NCI-H187 treated with DMSO at 0.1 percent for 48 hours (cell line): ENCODE measurements around the gene ARHGEF4.

Experiments
- DNase-seq: peaks from one replicate; lab custom pipeline; 2025; lab: John Stamatoyannopoulos, UW

Gene ARHGEF4

GRCh38 chr2:130819608-130820278 lies 17.0 kb upstream of the ARHGEF4 start:
- DNase-seq: no peak

DNA sequence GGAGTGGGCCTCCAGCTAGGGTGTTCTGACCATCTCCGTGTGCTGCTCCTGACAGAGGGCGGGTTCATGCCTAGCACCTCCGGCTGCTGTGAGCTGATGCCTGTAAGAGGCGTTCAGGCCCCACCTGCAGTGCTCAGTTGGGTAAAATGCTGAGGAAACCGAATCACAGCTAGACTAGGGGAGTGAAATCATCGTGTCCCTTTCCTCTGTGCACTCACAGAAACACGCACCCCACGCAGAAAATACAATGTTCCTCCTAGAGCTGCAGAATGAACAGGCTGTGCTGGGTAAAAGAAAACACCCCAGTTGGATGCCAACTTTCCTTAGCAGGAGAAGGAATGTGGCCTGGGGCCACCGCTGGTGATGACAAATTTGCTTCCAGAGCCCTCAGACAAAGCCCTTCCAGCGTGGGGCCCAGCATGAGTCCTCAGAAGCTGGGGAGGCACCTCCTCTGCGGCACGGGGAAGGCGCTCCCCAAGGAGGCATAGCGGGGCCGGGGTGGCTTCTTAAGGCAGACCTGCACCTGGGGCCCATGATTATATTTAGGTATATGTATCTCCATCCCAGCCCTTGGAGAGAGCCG lies 16.3 kb upstream of the ARHGEF4 start:
- DNase-seq: no peak

DNA sequence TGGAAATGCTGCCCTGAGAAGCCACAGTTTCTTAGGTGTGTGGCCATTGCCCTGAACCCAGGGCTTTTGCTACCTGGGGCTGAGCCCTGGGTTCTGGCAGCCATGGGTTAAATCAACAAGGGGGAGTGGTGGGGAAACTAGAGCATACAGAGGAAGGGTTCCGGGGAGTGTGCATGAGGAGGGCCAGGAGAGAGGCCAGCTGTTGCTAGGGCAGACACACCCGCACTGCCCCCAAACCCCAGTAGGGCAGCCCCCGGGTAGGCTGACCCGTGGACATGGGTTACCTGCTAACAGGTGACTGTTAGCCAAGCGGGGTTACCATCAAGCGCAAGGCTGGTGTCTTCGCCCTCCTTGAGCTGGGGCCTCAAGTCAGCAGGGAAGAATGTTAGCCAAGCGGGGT lies 14.8 kb upstream of the ARHGEF4 start:
- DNase-seq: no peak

- DNase-seq: no peak
Measured at GRCh38 chr2:130822766-130823165, 13.9 kb upstream of the ARHGEF4 start.

DNA sequence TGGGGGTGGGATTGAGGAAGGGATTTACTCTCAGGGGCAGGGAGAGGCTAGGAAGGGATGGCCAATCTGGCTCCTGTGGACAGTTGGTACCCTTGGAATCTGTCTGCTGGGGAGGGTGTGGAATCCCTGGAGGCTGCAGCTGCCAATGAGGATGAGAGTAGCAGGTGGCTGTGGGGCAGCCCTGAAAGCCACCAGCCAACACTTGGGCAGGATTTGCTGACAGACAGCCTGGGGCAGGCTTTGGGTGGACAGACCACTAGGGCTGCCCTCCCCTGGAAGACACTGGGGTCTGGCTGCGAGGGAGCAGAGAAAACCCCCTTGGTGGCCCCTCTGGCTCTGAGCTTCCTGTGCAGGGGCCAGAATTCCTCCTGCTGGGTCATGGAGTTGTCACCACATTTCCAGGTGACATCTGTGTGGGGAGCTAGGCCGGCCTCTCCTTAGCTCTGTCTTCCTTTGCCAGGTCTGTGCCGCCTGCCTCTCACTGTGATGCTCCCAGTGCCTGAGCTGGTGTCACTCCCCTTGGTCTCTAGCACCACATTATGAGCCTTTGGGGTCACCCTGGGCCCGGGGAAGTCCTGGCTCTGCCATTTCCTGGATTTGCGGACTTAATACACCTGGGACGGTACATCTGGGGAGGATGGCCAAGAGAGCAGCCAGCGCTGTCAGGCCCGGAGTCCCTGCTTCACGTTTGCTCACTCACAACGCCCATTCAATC lies 13.4 kb upstream of the ARHGEF4 start:
- no peak for DNase-seq

GRCh38 chr2:130823886-130824491 lies 12.7 kb upstream of the ARHGEF4 start:
- DNase-seq: no peak

- DNase-seq: no peak
Measured at GRCh38 chr2:130824492-130825061, 12.1 kb upstream of the ARHGEF4 start.

DNA sequence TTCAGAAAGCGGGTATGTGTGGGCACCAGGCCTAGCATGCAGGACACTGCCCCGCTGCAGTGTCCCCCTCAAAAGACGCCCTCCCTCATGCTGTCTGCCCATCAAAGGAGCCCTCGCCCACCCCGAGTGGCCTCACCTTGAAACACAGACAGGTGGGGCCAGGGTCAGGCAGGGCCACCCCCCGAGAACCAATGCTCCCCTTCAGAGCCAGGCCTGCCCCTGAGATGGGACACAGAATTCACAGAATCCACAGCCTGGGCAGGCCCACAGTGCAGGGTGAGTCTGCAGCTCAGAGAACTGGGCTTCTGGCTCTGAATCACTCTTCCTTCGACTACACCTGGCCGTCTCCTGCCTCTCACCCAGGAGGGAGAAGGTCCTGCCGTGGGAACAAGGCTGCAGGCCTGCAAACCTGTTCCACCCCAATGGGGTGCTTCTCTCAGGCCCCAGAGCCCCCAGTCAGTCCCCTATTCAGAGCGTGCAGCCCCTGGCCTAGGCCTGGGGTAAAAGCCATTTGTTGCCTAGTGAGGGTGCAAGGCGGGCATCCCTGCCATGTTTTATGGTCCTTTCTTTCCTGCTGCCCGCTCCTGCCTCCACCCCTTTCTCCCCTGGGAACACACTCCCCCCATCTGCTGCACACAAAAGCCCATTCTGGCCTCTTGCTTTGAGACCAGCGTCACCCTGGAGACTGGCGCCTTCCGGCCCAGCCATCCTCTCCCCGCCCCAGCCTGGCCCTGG lies 11.3 kb upstream of the ARHGEF4 start:
- DNase-seq: no peak

DNA sequence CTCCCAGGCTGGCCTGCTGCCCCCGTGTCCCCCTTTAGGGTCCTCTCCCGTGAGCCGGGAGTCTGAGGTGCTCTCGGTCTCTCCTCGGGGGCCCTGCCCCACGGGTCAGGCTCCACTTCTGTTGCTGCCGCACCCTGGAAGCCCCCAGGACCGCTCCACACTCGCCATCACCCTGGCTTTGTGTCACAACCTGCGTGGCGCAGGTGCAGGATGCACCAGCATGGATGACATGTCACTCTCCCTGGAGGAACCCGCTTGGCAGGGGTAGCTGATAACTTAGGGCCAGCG lies 10.8 kb upstream of the ARHGEF4 start:
- no peak for DNase-seq

GRCh38 chr2:130826419-130826818 lies 10.3 kb upstream of the ARHGEF4 start:
- no peak for DNase-seq

DNA sequence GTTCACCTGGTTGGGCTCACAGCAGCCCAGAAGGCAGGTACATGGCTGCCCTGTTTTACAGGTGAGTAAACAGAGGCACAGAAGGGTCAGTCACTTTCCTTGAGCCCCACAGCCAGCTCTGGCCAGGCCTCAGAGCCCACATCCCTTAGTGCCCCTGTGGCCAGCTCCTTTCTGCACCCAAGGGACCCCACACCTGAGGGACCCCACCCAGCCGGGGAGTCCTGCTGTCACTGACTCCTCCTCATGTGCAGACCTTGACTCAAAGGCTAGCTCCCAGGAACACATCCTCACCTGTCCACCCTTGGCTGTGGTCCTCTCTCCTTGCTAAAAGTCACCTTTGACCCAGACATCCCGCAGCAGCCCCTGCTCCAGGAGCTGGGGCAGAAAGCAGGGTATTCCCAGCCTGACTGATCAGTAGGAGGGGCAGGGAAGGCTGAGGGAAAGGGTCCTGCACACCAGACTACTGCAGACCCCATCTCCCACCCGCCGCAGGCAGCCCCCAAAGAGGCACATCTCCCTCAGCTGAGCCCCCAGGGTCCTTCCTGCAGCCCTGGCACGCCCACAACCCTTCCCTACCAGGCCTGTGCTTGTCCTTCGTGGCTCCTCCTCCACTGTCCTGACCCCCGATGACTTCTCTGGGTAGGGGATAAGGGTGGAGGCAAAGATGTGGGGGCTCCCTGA lies 9.8 kb upstream of the ARHGEF4 start:
- DNase-seq: no peak

GRCh38 chr2:130827502-130828251 lies 9.0 kb upstream of the ARHGEF4 start:
- no peak for DNase-seq

GRCh38 chr2:130828461-130828860 lies 8.3 kb upstream of the ARHGEF4 start:
- no peak for DNase-seq

DNA sequence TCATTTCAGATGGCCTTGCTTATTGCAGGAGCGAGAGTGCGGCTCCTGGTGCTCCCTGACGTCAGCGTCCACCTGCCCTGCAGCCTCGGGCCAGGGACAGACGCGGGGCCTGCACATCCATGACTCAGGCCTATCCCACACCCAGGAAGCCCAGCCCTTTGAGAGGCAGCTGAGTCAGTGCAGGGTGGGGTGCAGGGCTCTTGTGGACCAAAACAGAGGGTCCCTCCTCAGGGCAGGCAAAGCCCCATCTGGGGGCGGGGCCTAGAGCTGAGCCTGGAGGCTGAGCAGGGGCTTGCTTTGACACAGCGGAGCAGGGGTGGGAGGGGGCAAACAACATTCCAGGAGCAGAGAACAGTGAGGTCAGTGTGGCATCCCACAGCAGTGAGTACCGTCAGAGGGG lies 7.7 kb upstream of the ARHGEF4 start:
- DNase-seq: no peak

- no peak for DNase-seq
Measured at GRCh38 chr2:130830538-130830937, 6.2 kb upstream of the ARHGEF4 start.

DNA sequence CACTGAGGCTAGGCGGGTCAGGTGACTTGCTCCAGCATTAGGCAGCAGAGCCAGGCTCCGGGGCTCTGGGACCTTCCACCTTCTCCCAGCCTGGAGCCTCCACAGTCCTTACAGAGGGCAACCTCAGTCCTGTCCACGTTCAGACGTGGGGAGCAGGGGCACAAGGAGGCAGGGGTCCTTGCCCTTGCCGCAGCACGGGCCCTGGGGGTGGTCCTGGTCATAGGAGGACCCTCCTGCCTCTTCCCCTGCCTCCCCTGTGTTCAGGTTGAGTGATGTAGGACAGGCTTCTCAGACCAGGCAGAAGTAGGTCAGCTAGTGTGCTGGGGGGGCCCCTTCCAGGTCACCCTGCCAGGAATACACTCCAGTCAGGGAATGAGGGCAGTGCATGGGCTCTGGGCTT lies 5.4 kb upstream of the ARHGEF4 start:
- no peak for DNase-seq

- no peak for DNase-seq
Measured at GRCh38 chr2:130832296-130832940, 4.3 kb upstream of the ARHGEF4 start.

- no peak for DNase-seq
Measured at GRCh38 chr2:130834091-130834930, 2.4 kb upstream of the ARHGEF4 start.
